Measurements from ENCODE around the gene AHRR. TPM values are rescaled to one million over a fixed set of nuclear protein-coding genes. Genes with fewer than 3 reads are reported as not detected.

Gene AHRR
- total RNA-seq, 2 experiments from 2014 or later: 2.2 to 3.4 TPM

GRCh38 chr5:388266-389196, 67.0 kb downstream of the AHRR start:
- Histone ChIP-seq H3K4me1 (ENCODE audit: insufficient read depth, low read length, poor library complexity, severe bottlenecking) (peaks cover 7% of the 10 kb centered on the region), H3K36me3 (ENCODE audit: insufficient read depth, low read length) (no peaks in the 10 kb centered on the region), H2AFZ (ENCODE audit: low read length) (no peak overlapping the region), H3K4me3 (ENCODE audit: low read depth, low read length, poor library complexity, severe bottlenecking) (no peak overlapping the region), H3K27ac (ENCODE audit: low read depth, low read length, poor library complexity, severe bottlenecking) (no peak overlapping the region), H4K20me1 (ENCODE audit: insufficient read depth, low read length) (no peaks in the 10 kb centered on the region), H3K9me2 (ENCODE audit: insufficient read depth, low read length) (no peaks in the 10 kb centered on the region), H3K4me2 (ENCODE audit: low read length) (no peak overlapping the region), H3K79me2 (ENCODE audit: insufficient read depth, low read depth, low read length) (no peaks in the 10 kb centered on the region), H3K9me3 (ENCODE audit: low read length) (no peaks in the 10 kb centered on the region; the same call in 1 of the 2 replicates)
- intact Hi-C loops (cut with micrococcal nuclease; ENCODE audit: unreplicated experiment): no loop called here
- no peak for TF ChIP-seq CTCF (conservative IDR thresholded peaks at IDR 0.05; ENCODE audit: low read length)
- no peak for TF ChIP-seq EZH2phosphoT487 (IDR thresholded peaks at IDR 0.05; ENCODE audit: borderline replicate concordance, low read depth, low read length)
- BruUV-seq (replicated peaks): no TSS peak
- ChIA-PET POLR2A (no interaction called here), CTCF (ENCODE audit: unreplicated experiment) (no interaction called here)
- peak; percentile 12 for DNase-seq (ENCODE audit: low spot score)

- no TSS peak for BruUV-seq (replicated peaks)
- H3K9me2 ChIP-seq (ENCODE audit: insufficient read depth, low read length): no peaks in the 10 kb centered on the region
- intact Hi-C loops (cut with micrococcal nuclease; ENCODE audit: unreplicated experiment): no loop called here
- no peak overlapping the region for H3K27ac ChIP-seq (ENCODE audit: low read depth, low read length, poor library complexity, severe bottlenecking)
- H3K79me2 ChIP-seq (ENCODE audit: insufficient read depth, low read depth, low read length): no peaks in the 10 kb centered on the region
- TF ChIP-seq CTCF (conservative IDR thresholded peaks at IDR 0.05; ENCODE audit: low read length): no peak
- no peak for TF ChIP-seq EZH2phosphoT487 (IDR thresholded peaks at IDR 0.05; ENCODE audit: borderline replicate concordance, low read depth, low read length)
- H3K4me3 ChIP-seq (ENCODE audit: low read depth, low read length, poor library complexity, severe bottlenecking): no peak overlapping the region
- no peaks in the 10 kb centered on the region for H4K20me1 ChIP-seq (ENCODE audit: insufficient read depth, low read length)
- DNase-seq (ENCODE audit: low spot score): no peak
- ChIA-PET CTCF (ENCODE audit: unreplicated experiment) (no interaction called here), POLR2A (no interaction called here)
- no peaks in the 10 kb centered on the region for H3K36me3 ChIP-seq (ENCODE audit: insufficient read depth, low read length)
- no peak overlapping the region for H3K4me2 ChIP-seq (ENCODE audit: low read length)
- no peaks in the 10 kb centered on the region; the same call in 1 of the 2 replicates for H3K9me3 ChIP-seq (ENCODE audit: low read length)
- H3K4me1 ChIP-seq (ENCODE audit: insufficient read depth, low read length, poor library complexity, severe bottlenecking): peaks cover 7% of the 10 kb centered on the region
- H2AFZ ChIP-seq (ENCODE audit: low read length): no peak overlapping the region
Measured at GRCh38 chr5:389197-389821, 67.8 kb downstream of the AHRR start.

All from OCI-LY7 (cell line).